NCI-H2196 (cell line): ENCODE results near the gene KCNN3.
"Not testable (repeated sequence)": the region's sequence is repeated elsewhere in the genome, so short reads cannot be mapped to it uniquely, and the experiment has no call there.

Experiments
- DNase-seq: peaks from one replicate; lab custom pipeline; 2025; ENCODE audit not compliant: unreplicated experiment; lab: John Stamatoyannopoulos, UW

KCNN3 gene

DNA sequence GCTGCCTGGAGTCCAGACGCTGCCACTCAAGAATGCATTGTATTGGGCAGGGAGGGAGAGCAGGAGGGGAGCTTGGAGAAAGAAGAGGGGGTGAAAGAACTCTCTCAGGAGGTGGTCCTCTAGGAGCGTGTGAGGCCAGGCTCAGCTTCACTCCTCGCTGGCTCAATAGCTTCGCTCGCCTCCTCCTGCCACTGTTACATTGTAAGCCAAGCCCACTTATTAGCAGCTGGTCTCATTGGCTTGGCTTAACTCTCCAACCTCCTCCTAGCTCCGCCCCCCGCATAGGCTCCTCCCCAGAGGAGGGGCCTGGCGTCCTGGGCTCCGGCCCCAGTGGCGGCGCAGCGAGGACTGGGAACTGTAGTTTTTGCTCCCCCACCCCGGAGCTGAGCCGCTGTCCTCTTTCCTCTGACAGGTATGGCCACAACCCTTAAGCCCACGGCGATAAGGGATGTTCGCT is at the start of gene KCNN3:
Gene KCNN3 (minus strand): TSS at position 167 of the 457 bp plus-strand sequence. CDS start 317 bp downstream, outside the sequence.
- peak; percentile 97 for DNase-seq

DNA sequence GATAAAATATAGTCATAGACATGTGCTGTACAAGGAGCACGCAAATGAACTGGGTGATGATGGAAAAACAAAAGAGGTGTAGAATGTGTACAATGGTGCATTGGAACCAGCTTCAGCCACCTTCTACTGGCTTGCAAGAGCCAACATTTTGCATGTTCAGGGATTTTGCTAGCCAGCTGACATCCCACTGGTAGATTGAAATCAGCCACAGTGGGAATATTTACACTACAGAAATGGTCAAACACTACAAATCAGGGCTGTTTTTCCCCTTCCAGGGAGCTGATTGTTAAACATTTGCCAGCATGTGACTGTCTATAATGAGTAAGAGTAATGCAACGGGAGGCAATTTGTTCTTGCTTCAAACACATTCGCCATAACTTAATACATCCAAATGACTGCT is 43.2 kb upstream of the KCNN3 start:
- no peak for DNase-seq

DNA sequence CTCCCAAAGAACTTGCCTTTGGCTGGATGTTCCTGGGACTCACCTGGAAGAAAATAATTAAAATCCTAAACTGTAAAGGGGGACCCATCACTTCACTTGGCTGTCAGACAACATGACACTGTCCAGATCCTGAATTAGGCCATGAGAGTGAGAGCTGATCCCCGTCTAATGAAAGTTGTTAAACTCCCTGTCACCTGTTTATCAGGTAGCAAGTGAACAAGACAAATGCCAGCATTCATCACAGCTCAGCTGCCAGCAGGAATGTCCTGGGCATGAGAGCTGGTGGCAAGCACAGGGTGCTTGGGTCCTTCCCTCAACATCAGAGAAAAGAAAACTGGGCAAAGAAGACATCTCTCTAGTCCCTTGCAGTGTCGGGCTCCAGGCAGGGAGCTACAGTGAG is 42.7 kb upstream of the KCNN3 start:
- no peak for DNase-seq

DNA sequence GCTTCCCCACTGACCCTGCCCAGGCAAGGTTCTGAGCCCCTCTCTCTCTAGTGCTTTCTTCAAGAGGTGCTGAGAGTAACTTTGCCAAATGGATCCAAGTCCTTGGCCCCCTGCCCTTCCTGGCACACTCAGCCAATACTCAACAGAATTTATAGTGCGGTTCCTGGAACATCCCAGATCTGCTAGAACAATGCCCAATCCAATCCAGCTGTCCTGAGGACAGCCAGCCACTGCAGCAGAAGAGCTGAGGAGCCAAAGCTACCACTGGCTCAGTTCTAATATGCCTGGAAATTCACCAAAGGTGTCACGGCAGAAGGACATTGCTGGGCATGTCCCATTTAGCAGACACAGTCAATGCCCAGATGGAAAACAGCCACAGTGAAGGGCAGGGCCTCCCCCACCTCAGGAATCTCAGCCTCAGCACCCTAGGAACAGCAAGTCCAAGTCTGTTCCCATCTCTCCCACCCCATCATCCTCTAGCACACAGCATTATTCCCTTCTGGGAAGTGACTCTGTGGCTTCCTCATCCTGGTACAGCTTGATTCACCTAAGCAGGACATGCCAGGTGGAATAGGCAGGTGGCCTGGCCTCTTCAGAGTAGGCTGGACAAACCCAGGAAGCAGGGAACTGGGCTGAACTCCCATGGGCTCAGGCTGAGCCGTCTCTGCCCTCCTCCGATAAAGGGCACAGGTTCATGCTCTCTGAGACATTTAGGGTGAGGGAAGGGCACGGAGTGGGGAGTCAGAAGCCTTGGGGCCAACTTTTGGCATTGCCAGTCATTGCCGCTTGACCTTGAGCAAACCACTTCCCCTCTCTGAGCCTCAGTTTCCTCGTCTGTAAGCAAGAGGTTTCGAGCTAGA is 41.8 kb upstream of the KCNN3 start:
- DNase-seq, result no peak

- no peak for DNase-seq
Measured at GRCh38 chr1:154910851-154911250, 40.8 kb upstream of the KCNN3 start.

GRCh38 chr1:154908937-154909336 is 38.9 kb upstream of the KCNN3 start:
- DNase-seq, result no peak

- not testable (repeated sequence) for DNase-seq
Measured at GRCh38 chr1:154908129-154908528, 38.0 kb upstream of the KCNN3 start.

DNA sequence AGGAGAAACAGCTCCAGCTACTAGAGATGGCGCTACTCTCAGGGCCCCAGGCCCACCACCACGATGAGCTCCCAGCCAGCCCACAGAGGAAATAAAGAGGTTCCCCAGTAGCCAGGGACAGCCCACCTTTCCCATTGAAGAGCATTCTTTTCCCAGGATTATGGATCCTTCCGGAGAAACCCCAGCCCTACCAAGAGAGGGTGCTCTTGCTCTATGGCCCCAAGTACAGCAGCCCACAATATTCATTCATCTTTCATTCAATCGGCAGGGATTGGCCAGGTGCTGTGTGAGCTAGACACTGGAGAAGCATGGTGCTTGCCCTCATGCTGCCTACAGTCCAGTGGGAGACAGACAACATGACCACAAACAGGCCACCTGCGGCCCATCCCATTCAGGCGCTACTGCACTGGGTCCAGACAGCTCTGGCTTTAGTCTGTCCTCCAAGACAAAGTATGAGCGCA is 36.6 kb upstream of the KCNN3 start:
- no peak for DNase-seq

GRCh38 chr1:154902938-154903566 is 33.0 kb upstream of the KCNN3 start:
- DNase-seq, result no peak

DNA sequence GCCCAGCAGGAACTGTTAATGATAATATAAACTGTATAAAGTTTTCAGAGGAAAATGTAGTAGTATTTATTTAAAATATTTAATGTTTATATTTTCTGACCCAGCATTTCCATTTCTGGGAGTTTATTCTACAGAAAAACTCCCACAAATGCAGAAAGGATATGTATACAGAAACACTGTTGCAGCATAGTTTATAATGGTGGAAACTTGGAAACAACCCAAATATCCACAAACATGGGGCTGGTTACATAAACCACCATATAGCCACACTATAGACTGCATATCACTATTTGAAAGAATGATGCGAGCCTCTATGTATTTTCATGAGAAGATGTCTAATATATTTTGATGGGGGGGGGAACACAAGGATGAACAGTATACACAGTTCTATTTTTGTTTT is 31.5 kb upstream of the KCNN3 start:
- no peak for DNase-seq

GRCh38 chr1:154899041-154899440 is 29.0 kb upstream of the KCNN3 start:
- DNase-seq, result no peak

GRCh38 chr1:154896771-154897286 is 26.7 kb upstream of the KCNN3 start:
- DNase-seq, result no peak

DNA sequence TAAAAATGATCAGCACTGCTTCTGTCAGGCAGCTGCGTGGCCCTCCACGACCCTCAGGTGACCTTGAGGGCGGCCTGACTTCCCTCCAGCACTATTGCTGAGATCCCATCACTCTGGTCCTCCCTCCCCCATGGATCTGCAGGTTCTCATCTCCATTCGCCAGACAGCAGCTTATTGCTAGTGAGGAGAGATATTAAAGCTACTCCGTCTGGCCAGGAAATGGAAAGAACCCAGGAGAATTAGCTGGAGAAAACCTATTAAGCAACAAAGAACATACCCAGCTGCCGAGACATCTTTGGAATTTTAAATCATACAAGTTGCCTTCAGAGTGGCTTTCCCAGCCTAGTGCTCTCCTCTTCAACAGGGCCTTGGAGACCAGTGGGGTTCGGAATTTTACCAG is 25.7 kb upstream of the KCNN3 start:
- DNase-seq, result no peak

GRCh38 chr1:154891452-154891851 is 21.4 kb upstream of the KCNN3 start:
- no peak for DNase-seq

- no peak for DNase-seq
Measured at GRCh38 chr1:154888757-154889156, 18.7 kb upstream of the KCNN3 start.

DNA sequence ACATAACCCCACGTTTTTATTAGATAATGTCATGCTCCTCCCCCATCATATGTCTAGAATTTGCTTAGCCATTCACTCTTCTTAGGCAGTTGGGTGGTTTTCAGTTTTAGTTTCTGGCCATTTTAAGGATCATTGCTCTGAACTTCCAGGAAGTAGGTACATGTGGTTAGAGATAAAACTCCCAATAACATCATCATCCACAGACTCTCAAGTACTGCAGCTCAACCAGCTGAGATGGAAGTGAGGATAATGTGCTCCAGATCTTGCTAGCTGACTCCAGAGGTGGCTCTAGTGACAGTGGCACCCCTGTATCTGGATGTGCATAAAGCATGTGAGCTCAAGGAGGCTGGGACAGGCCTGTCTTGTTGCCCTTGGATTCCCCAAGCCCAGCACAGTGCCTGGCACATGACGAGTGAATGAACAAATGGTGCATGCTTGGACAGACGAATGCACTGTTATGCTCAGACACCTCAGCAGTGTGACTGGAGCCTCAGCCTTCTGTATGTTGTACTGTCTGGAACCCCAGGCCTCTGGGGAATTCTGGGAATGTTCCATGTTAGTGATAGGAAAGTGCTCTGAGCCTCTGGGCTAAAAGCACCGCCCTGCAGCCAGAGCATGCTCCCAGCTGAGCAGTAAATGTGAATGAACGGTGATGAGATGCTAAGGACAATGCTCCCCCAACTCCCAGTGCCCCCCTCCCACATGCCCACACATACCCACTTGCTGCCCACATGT is 16.4 kb upstream of the KCNN3 start:
- DNase-seq, result no peak

DNA sequence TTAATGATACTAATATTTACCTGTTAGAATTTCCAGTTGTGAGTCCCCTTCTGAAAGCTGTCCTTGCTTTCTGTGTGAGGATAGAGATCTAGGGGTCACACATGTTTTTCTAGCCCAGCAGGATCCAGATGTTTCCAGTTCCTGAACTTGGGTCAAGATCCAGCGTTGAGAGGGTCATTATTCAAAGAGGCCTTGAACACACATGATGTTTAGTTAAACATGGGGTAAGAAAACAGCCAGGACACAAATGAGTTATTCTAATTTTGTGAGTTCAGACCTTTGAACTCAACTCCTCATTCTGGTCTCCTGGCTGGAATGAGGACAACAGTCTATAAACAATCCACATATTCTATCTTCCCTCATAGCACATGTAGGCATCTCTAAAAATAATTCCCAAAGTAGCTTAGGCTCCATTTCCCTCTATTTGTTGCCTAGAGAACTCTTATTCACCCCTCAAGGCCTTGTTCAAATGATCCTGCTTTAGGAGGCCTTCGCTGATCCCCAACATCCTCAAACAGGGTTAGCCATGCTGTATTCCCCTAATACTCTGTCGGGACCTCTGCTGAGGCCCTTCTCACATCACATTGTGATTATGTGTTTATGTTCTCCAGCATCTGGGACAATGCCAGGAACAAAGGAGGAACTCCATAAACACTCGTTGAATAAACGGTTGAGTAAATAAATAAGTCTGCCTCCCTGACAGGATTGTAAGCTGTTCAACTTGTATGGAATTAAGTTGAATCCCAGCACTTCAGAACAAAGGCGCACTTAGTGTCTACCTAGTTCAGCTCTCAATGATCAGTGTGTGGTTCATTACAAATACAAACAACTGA is 15.0 kb upstream of the KCNN3 start:
- DNase-seq, result no peak

DNA sequence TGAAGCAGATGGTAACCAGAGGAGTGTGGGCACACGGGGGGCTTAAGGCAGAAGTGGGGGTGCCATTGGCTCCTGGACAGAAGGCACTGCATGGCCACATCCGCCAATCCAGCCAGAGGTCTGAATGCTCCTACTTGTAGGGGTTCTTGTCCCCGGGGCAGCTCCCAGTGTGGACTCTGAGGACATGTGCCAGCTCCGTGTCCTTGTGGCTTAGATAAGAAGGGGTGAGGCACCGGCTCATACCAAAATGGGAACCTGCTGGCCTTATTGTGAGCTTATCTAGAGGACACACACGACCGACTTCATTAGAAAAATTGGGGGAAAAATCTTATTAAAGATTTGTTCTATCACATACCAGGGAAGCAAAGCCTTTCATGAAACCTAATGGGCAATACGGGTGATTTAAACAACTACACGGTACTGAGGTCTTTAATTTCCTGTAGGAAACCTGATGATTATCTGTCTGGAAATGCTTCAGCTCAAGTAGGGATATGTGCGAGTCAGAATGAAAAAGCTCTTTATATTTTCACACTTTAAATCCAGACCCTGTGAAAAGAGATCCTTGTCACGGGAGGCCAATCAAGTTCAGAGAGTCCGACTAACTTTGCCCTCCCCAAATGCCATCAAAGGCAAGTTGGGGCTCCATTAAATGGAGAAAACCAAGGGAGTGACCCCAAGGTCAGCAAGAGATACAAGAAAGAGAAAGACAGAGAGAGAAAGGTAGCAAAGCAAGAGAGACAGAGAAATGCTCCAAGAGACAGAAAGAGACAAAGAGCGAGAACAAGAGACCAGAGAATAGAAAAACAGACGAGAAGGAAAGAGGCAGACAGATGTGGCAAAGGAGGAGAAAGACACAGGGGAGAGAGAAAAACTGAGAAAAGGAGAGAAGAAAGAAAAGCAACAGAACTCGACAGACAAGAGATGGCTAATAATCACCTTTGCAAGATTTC is 14.1 kb upstream of the KCNN3 start:
- DNase-seq, result no peak

- DNase-seq, result no peak
Measured at GRCh38 chr1:154881820-154882535, 11.9 kb upstream of the KCNN3 start.
